A549 (cell line): ENCODE measurements around the gene PAK1.

Experiments used
- BHLHE40 ChIP-seq: IDR thresholded peaks from 2 replicates; pipeline ENCODE4 v1.6.1; 2012; ENCODE audit warnings: low read depth, low read length, inconsistent platforms
- CBX8 ChIP-seq: fragments of 200-600 bp; sonication (generic); IDR thresholded peaks from 2 replicates; pipeline ENCODE4 v1.6.1; 2016
- RAD21 ChIP-seq, 2 experiments: fragments of >200 bp in 1 of 2; sonication (Bioruptor Twin) in 1 of 2; formaldehyde crosslinking in 1 of 2; IDR thresholded peaks in 1 of 2; conservative IDR thresholded peaks in 1 of 2; 2 replicates in 1 of 2; 3 replicates in 1 of 2; pipeline ENCODE4 v1.6.1; 2012 to 2018; ENCODE audit warnings: inconsistent platforms in 1 of 2
- RCOR1 ChIP-seq: fragments of 150-350 bp; IDR thresholded peaks from 2 replicates; pipeline ENCODE4 v1.6.1; 2014; ENCODE audit warnings: antibody characterized with exemption, low read length, low read depth
- TP53 ChIP-seq: fragments of 250-450 bp; sonication (Bioruptor Pico); IDR thresholded peaks from 2 replicates; pipeline ENCODE4 v1.5.0; 2021; ENCODE audit warnings: mild to moderate bottlenecking, moderate library complexity
- TF ChIP-seq, protein P1 (sequence below): fragments of >200 bp; sonication (Bioruptor Twin); formaldehyde crosslinking; IDR thresholded peaks from 3 replicates; pipeline ENCODE4 v1.5.1; 2016

DNA sequence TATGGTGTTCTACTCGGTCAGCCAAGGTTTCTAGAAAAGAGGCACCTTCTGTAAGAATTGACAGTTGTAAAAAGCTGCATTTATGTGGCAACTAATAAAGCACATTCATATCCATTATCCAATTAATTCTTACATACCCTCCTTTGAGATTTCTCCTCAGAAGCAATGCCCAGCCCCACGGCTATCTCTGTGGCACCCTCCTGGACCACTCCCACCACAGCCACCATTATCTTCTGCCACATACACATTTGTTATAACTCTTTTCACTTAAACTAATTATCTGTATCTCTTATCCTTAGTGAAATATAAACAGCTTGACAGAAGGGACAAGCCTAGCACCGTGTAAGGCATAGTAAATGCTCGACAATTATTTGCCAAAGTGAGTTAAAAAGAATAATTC is 48.5 kb downstream of the PAK1 start:
- TF ChIP-seq, protein P1, sequence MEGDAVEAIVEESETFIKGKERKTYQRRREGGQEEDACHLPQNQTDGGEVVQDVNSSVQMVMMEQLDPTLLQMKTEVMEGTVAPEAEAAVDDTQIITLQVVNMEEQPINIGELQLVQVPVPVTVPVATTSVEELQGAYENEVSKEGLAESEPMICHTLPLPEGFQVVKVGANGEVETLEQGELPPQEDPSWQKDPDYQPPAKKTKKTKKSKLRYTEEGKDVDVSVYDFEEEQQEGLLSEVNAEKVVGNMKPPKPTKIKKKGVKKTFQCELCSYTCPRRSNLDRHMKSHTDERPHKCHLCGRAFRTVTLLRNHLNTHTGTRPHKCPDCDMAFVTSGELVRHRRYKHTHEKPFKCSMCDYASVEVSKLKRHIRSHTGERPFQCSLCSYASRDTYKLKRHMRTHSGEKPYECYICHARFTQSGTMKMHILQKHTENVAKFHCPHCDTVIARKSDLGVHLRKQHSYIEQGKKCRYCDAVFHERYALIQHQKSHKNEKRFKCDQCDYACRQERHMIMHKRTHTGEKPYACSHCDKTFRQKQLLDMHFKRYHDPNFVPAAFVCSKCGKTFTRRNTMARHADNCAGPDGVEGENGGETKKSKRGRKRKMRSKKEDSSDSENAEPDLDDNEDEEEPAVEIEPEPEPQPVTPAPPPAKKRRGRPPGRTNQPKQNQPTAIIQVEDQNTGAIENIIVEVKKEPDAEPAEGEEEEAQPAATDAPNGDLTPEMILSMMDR, result no peak
- no peak for TF ChIP-seq RAD21 (conservative IDR thresholded peaks at IDR 0.05 in 1 of 2, IDR thresholded peaks at IDR 0.05 in 1 of 2)
- TF ChIP-seq CBX8, result no peak
- no peak for TF ChIP-seq RCOR1
- no peak for TF ChIP-seq BHLHE40
- TF ChIP-seq TP53 (CRISPR knock-in tag), result no peak
